H7 (cell line): ENCODE measurements around the gene NMNAT3. TPM values are rescaled to one million over a fixed set of nuclear protein-coding genes. Genes with fewer than 3 reads are reported as not detected.

Source experiments
- total RNA-seq: library from RNA; depleted of rRNA; stranded (reverse); fragments of >200 nt; shearing (Covaris generic); gene quantifications from 2 replicates; pipeline ENCODE4 v1.2.3, GENCODE V29; 2014; rRNA removed

Gene NMNAT3
- total RNA-seq, 1 experiment from 2014 or later = 4.7 TPM

Other genes with a start within 250 kb of the NMNAT3 start
- gene RBP2, start 201.5 kb downstream of the NMNAT3 start, total RNA-seq = not detected in 2 replicates
- 24.9 and 35.1 TPM in 2 replicates for gene RBP1, start 138.2 kb downstream of the NMNAT3 start, total RNA-seq